HuH-7 (cell line): ENCODE data around the gene TUSC2.
A peak's percentile ranks its signal among the peaks of the same experiment; 100 is the strongest.

Experiments
- DNase-seq: peaks from one replicate; pipeline ENCODE4 v3.0.0; 2011; ENCODE audit warnings: low spot score

TUSC2 gene

DNA sequence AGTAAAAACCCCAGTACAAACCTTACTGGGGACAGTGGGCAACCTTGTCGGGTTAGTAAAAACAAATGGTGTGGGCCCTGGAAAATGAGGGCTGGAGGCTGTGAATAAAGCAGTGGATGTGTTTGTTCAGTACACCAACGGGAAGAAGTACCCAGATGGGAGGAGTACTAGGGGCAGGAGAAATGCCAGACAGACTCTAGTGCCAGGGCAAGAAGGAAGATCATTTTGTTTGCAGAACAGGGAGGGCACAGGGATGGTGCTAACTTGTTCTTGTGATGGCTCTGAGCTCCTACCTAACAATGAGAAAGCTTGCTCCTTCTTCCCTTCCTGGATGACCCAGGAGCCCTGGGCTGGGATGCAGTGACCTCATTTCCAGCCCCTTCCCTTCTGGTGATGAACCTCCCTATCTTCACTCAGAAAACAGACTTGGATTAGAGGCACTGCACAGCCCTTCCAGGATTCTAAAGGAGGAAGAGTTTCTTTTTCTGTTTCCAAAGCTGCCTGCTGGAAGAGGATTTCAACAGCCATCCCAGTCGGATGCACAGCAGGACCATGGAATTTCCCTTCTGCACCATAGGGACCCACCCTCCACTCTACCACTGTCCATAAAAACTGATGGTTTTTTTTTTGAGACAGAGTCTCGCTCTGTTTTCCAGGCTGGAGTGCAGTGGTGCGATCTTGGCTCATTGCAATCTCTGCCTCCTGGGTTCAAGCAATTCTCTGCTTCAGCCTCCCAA lies 6.5 kb upstream of the TUSC2 start:
- DNase-seq: no peak

DNA sequence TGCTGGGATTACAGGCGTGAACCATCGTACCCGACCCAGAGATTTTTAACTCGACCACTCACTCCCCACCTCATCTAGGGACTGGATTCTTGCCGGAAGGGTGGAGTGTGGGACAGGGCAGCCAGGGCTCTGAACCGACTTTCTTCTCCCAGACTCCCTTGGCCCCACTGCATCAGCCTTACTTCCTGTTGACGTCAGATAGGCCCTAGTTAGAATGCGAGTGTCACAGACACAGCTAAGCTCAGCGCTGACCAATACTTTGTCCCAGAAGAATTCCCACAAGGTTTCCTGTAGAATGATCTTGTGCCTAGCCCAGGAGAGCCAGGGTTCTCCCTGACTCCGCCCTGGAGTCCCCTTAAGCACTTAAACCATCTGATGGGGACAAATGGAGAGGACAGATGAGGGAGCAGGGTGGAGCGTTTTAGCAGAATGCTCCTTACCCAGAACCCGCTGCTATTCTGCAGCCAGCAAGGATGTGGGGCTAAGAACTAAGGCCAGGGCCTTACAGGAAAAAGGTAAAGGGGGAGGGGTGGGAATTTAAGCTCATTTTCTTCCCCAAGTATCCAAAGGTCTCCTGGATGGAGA lies 5.8 kb upstream of the TUSC2 start:
- no peak for DNase-seq

DNA sequence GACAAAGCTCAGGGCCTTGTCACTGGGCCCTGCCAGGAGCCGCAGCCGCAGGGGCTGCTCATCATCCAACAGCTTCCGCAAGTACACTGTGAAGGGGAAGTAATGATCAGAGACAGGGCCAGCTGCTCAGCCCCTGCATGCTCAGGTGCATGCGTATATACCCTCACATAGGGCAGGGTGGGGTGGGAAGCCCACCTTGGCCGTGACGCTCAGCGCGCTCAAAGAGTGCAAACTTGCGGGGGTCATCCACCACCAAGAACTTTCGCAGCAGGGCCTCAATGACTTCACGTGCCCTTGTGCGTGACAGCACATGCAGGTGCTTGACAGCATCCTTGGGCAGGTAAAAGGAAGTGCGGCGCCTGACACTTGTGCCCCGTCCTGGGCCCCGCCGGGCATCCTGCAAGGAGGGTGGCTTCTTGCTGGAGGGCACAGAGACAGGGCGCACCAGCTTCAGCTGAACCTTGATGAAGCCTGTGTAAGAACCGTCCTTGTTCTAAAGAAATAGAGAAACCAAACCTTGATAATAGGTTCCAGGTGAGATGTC lies 3.4 kb upstream of the TUSC2 start:
- no peak for DNase-seq

GRCh38 chr3:50330330-50330729 lies 2.3 kb upstream of the TUSC2 start:
- no peak for DNase-seq

- DNase-seq: no peak
Observed at GRCh38 chr3:50327129-50327528, 894 bp downstream of the TUSC2 start.

- no peak for DNase-seq
Observed at GRCh38 chr3:50326182-50326541, 1.9 kb downstream of the TUSC2 start.

GRCh38 chr3:50325497-50326181 lies 2.4 kb downstream of the TUSC2 start:
- no peak for DNase-seq

GRCh38 chr3:50325113-50325480 lies 2.9 kb downstream of the TUSC2 start:
- DNase-seq: no peak

DNA sequence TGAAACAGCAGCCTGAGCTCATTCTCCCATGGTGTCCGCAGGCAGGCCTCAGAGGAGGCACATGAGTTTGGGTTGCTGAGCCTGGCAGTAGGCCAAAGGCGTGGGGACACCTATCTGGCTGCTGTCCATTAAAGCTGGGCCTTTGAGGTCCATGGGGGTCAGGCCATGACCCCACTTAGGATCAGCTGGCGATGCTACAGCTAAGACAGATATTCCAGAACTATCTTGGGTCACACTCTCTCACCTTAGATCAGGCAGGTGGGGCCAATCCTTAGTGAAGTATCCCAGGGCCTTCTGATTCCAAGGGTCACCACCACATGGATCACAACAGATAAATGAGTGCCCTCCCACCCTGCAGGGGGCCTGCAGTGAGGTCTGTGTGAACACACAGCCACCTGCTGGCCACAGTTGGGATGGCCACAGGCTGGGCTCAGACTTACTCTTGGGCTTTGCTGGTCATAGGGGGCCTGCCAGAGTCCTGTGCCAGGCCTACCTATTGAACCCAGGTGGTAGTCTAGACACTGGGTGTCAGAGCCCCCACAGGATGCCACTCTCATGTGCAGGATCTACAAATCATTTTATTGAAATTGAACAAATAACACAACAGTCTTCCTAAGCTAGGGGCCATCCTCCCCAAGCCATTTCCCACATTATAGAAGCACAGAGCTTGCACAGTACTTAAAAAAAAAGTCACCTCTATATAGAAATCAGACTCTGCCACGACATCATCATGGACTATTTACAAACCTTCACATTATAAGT lies 3.5 kb downstream of the TUSC2 start:
- DNase-seq: peak; percentile 88

DNA sequence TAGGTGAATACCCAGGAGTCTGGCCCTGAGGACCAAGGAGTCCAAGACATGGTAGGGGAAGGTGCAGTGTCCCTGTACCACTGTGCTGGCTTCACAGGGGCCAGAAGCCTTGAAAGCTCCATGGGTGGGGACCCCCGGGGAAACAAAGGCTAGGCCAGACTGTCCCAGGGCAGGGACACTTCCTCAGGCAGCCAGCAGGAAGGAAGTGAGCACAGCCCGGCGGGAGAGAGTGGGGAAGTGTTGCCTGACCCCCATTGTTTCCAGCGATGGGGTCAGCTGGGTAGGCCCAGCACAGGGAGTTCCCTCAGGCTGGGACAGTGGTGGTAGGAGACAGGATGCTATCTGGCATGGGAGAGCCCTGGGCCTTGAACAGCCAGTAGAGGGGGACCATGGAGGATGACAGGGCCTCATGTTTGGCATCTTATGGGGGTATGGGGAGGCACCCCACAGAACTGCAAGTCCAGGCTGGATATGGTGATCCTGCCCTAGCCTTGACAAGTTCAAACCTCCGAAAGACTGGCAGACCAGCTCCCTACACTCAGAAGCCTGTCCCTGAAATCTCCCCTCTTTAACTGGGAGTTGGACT lies 4.3 kb downstream of the TUSC2 start:
- DNase-seq: no peak

GRCh38 chr3:50323092-50323600 lies 4.9 kb downstream of the TUSC2 start:
- no peak for DNase-seq

- no peak for DNase-seq
Observed at GRCh38 chr3:50322386-50323091, 5.5 kb downstream of the TUSC2 start, which contains the start of gene HYAL2. HYAL2 (minus strand) TSS chr3:50322745; CDS start chr3:50320489, 2,256 bp downstream.

DNA sequence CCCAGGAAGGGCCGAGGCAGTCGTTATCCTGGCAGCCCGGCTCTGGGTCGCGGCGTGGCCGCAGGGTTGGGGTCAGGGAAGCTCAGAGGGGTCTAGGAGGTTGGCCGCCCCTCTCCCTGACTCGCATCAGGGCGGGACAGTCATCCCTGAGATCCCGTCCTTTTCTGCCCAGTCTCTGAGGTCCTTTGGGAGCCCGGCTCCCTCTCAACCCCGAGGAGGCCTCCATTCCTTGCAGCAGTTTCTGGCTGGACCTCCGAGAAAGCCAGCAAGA lies 6.0 kb downstream of the TUSC2 start:
- DNase-seq: no peak

- peak; percentile 91 for DNase-seq
Observed at GRCh38 chr3:50321336-50322114, 6.5 kb downstream of the TUSC2 start.

DNA sequence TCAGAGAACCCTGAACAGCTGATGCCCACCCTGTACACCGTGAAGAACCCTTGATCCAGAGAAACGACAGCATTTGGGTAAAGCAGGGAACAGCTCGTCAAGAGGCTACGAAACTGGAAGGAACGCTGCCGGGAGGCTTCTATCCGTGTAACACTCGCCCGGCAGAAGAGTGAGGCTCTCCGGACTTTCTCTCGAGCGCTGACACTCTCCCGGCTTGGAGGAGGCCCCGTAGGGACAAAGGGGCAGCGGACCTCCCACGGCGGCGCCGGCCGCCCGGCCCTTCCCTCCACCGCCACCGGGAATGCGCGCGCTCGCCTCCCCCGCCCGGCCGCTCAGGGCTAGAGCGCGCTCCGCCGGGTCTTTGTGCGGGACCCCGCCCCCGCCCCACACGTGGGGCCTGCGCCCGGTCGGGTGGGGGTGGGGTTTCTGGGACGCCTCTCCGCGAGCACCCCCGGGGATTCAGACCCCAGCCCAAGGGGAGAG lies 7.1 kb downstream of the TUSC2 start:
- peak; percentile 77 for DNase-seq

- DNase-seq: no peak
Observed at GRCh38 chr3:50319894-50320625, 8.0 kb downstream of the TUSC2 start.

DNA sequence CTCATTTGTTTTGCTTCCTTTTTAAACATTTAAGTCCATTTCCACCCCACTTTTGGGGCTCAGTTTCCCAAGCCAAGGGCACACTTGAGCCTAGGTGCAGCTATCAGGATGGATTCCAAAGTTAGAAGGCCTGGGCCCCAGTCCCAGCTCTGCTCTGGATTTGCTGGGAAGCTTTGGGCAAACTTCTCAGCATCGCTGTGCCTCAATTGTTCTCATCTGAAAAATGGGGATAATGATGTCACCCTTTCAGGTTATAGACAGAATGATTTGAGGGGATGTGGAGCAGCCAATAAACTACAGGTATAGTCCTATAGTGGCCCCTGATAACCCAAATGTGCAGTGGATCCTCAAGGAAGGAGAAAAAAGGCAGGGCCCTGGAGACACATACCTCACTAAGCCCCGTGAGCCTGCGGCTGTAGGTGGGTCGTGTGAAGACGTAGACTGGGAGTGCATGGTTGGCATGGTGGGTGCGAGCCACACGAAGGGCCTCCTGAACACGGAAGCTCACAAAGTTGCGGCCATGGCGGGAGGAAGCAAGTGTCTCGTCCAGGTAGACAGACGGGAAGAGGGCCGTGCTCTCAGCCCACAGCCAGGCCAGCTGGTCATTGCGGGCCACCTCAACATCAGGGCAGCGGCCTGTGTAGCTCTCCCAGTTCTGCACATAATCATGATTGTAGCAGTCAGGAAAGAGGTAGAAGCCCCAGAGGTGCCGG lies 8.7 kb downstream of the TUSC2 start:
- no peak for DNase-seq

GRCh38 chr3:50318615-50319014 lies 9.4 kb downstream of the TUSC2 start:
- no peak for DNase-seq

GRCh38 chr3:50318163-50318562 lies 9.9 kb downstream of the TUSC2 start:
- DNase-seq: no peak
